Right ventricle myocardium inferior (tissue), 1 donor: ENCODE results near the gene KEAP1. TPM values are rescaled to one million over a fixed set of nuclear protein-coding genes. Genes with fewer than 3 reads are reported as not detected.
"Not testable (repeated sequence)": the region's sequence is repeated elsewhere in the genome, so short reads cannot be mapped to it uniquely, and the experiment has no call there.

Experiments used
- ATAC-seq: fragments of 200-7000 bp; cut with Tn5 transposase; one replicate; pipeline ENCODE4 v1.9.1; 2020; ENCODE audit warnings: mild to moderate bottlenecking, moderate library complexity
- DNase-seq: peaks from one replicate; pipeline ENCODE4 v3.0.0; 2021; ENCODE audit errors: missing footprints
- intact Hi-C: fragments of 100-400 bp; cut with DNase I; formaldehyde crosslinking; loops from one replicate; pipeline ENCODE4 v1.11.0; 2022
- long read RNA-seq: library from polyadenylated mRNA; unstranded; transcript quantifications from one replicate; pipeline ENCODE4 v2.0.0, GENCODE V29; 2021
- total RNA-seq: library from RNA; stranded (reverse); fragmentation: NEBNext Ultra II Directional; extraction: Animal tissue kit (Norgen Biotek cat#: 25700); gene quantifications from one replicate; pipeline ENCODE4 v1.2.1, GENCODE V29; 2021
- donor health status: DM: no; HTN: yes; CAD: no; lungs with severe emphysema.

Gene KEAP1
- 82.8 TPM for total RNA-seq
- long read RNA-seq, transcript KEAP1-202 (6 exons, 2,648 nt), result major isoform, 131 of 165 reads
- long read RNA-seq, transcript KEAP1-201 (6 exons, 2,955 nt), result minor isoform, 11 of 165 reads
- long read RNA-seq, partial matches to known transcripts, result 12 of 165 reads
- long read RNA-seq, other reads (novel, unspliced or antisense), result 11 of 165 reads

GRCh38 chr19:10503002-10503789 lies at the start of gene KEAP1:
TSS of gene KEAP1 (minus strand) at chr19:10503356. CDS start at chr19:10500033, 3,323 bp downstream.
- peak; percentile 77 for DNase-seq
- ATAC-seq, result peak; percentile 19
- intact Hi-C loops, result loop anchor here (5.0 kb wide), 1 partner anchor 64 kb away; the partner anchor contains the start of genes CDKN2D and KRI1

- no peak for DNase-seq
- intact Hi-C loops, result no loop called here
- ATAC-seq, result peak; percentile 15
These were observed 49.4 kb upstream of the KEAP1 start for GRCh38 chr19:10552510-10553053.

GRCh38 chr19:10551698-10552301 lies 48.6 kb upstream of the KEAP1 start:
- no peak for ATAC-seq

GRCh38 chr19:10551006-10551405 lies 47.9 kb upstream of the KEAP1 start:
- DNase-seq, intact Hi-C loops: not testable (repeated sequence)

More at GRCh38 chr19:10551698-10552301, 48.6 kb upstream of the KEAP1 start:
- intact Hi-C loops, result no loop called here
- no peak for DNase-seq

GRCh38 chr19:10550336-10550735 lies 47.2 kb upstream of the KEAP1 start:
- no peak for ATAC-seq

More at GRCh38 chr19:10551006-10551405, 47.9 kb upstream of the KEAP1 start:
- ATAC-seq, result not testable (repeated sequence)

GRCh38 chr19:10549733-10550132 lies 46.6 kb upstream of the KEAP1 start:
- DNase-seq (no peak), ATAC-seq (no peak)
- intact Hi-C loops, result no loop called here

More at GRCh38 chr19:10550336-10550735, 47.2 kb upstream of the KEAP1 start:
- no peak for DNase-seq
- intact Hi-C loops, result no loop called here

- no peak for ATAC-seq
- intact Hi-C loops, result no loop called here
- DNase-seq, result no peak
These were observed 45.7 kb upstream of the KEAP1 start for GRCh38 chr19:10548746-10549276.

GRCh38 chr19:10546817-10547216 lies 43.7 kb upstream of the KEAP1 start:
- intact Hi-C loops, result no loop called here
- DNase-seq (no peak), ATAC-seq (no peak)

- intact Hi-C loops, result loop anchor here (2.0 kb wide), 1 partner anchor 20 kb away; no protein-coding TSS in a partner anchor
- DNase-seq (no peak), ATAC-seq (no peak)
These were observed 41.6 kb upstream of the KEAP1 start for GRCh38 chr19:10544753-10545251.

GRCh38 chr19:10544242-10544752 lies 41.1 kb upstream of the KEAP1 start:
- DNase-seq (no peak), ATAC-seq (peak; percentile 33)
- intact Hi-C loops, result loop anchor here (2.0 kb wide), 1 partner anchor 21 kb away; no protein-coding TSS in a partner anchor

- peak; percentile 93 for ATAC-seq
- intact Hi-C loops, result loop anchor here (2.0 kb wide), 1 partner anchor 21 kb away; no protein-coding TSS in a partner anchor
- peak; percentile 90 for DNase-seq
These were observed 40.5 kb upstream of the KEAP1 start, which contains the start of gene ATG4D for GRCh38 chr19:10543420-10544241. TSS of gene ATG4D (plus strand) at chr19:10543904. CDS start at chr19:10544091, 187 bp downstream.

GRCh38 chr19:10543059-10543419 lies 39.9 kb upstream of the KEAP1 start:
- intact Hi-C loops, result no loop called here
- no peak for ATAC-seq
- no peak for DNase-seq

GRCh38 chr19:10539016-10539415 lies 35.9 kb upstream of the KEAP1 start:
- DNase-seq, intact Hi-C loops, ATAC-seq: not testable (repeated sequence)

GRCh38 chr19:10538204-10538983 lies 35.2 kb upstream of the KEAP1 start:
- intact Hi-C loops, result no loop called here
- no peak for ATAC-seq
- DNase-seq, result no peak

GRCh38 chr19:10537668-10538067 lies 34.5 kb upstream of the KEAP1 start:
- no peak for ATAC-seq
- DNase-seq, result no peak
- intact Hi-C loops, result no loop called here

- ATAC-seq (no peak), DNase-seq (no peak)
- intact Hi-C loops, result no loop called here
These were observed 32.5 kb upstream of the KEAP1 start for GRCh38 chr19:10535613-10536012.
